ENCODE measurements around the gene OTUB1. TPM values are rescaled to one million over a fixed set of nuclear protein-coding genes. Genes with fewer than 3 reads are reported as not detected.

OTUB1 gene
- total RNA-seq, 2 donors from 2014 or later: 37.7 to 85.6 TPM

DNA sequence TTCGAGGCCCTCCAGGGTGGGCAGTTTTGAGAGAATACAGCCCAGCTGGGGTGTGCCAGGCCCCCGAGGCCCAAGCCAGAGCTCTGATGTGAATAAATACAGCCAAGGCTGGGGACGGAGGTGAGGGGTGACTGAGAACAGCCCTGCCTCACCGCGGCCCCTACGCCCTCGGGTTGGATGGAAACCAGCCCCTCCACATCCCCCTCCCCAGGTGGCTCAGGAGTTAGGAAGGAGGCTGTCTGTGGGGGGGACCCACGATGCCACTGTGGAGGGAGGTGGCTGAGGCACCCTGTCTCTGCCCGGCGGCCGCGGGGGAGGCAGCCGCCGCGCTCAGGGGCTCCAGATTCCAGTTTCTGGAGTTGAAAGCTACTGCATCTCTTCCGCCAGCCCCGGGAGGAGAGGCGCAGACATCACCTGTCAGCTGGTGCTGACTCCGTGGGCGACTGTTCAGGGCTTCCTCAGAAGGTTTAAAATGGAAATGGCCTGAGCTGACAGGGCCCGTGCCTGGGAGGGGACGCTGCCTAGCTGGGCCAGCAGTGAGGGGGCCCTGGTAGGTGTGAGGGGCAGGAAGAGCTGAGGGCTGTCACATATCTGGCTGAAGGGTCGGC, 50.9 kb downstream of the OTUB1 start:
- no peak overlapping the region for H3K27ac ChIP-seq
- DNase-seq (ENCODE audit: low spot score) (no peak), ATAC-seq (ENCODE audit: insufficient number of reproducible peaks, low FRiP score, low read depth) (no peak)
- H3K4me3 ChIP-seq: peak overlapping the region; percentile 71
- no peaks in the 10 kb centered on the region for H3K9me3 ChIP-seq
- peaks cover 9 to 19% of the 10 kb centered on the region in 2 donors for H3K4me1 ChIP-seq (ENCODE audit: control insufficient read depth in 1 of 2, low read depth in 2 of 2)
- H3K27me3 ChIP-seq (replicated peaks; ENCODE audit: insufficient read depth): no peaks in the 10 kb centered on the region
- TF ChIP-seq, protein P1, sequence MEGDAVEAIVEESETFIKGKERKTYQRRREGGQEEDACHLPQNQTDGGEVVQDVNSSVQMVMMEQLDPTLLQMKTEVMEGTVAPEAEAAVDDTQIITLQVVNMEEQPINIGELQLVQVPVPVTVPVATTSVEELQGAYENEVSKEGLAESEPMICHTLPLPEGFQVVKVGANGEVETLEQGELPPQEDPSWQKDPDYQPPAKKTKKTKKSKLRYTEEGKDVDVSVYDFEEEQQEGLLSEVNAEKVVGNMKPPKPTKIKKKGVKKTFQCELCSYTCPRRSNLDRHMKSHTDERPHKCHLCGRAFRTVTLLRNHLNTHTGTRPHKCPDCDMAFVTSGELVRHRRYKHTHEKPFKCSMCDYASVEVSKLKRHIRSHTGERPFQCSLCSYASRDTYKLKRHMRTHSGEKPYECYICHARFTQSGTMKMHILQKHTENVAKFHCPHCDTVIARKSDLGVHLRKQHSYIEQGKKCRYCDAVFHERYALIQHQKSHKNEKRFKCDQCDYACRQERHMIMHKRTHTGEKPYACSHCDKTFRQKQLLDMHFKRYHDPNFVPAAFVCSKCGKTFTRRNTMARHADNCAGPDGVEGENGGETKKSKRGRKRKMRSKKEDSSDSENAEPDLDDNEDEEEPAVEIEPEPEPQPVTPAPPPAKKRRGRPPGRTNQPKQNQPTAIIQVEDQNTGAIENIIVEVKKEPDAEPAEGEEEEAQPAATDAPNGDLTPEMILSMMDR (IDR thresholded peaks at IDR 0.05): no peak
- no peaks in the 10 kb centered on the region for H3K36me3 ChIP-seq

DNA sequence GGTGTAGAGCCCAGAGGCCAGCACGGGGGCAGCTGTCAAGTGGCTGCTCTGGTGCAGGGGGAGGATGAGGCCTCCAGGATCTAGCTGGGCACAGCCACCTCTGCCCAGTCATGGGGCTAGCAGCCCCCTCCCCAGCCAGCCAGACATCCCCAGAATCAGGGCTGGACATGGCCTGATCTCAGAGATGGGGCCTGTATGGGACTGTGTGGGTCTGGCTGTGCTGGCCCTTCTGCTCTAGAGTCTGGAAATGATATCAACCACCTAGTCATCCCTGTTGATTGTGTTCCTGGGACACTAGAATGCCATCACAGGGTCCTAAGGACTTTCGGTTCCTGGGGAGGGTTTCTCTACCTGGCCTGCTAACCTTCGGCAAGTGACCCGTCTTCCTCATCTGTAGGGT, 52.3 kb downstream of the OTUB1 start:
- ATAC-seq (ENCODE audit: insufficient number of reproducible peaks, low FRiP score, low read depth): no peak
- DNase-seq (ENCODE audit: low spot score): no peak
- Histone ChIP-seq H3K27me3 (replicated peaks; ENCODE audit: insufficient read depth) (no peaks in the 10 kb centered on the region), H3K9me3 (no peaks in the 10 kb centered on the region), H3K4me3 (no peak overlapping the region), H3K27ac (no peak overlapping the region), H3K36me3 (no peaks in the 10 kb centered on the region), H3K4me1 (ENCODE audit: control insufficient read depth in 1 of 2, low read depth in 2 of 2) (peaks cover 9 to 19% of the 10 kb centered on the region in 2 donors)
- TF ChIP-seq, protein P1 (IDR thresholded peaks at IDR 0.05): no peak

DNA sequence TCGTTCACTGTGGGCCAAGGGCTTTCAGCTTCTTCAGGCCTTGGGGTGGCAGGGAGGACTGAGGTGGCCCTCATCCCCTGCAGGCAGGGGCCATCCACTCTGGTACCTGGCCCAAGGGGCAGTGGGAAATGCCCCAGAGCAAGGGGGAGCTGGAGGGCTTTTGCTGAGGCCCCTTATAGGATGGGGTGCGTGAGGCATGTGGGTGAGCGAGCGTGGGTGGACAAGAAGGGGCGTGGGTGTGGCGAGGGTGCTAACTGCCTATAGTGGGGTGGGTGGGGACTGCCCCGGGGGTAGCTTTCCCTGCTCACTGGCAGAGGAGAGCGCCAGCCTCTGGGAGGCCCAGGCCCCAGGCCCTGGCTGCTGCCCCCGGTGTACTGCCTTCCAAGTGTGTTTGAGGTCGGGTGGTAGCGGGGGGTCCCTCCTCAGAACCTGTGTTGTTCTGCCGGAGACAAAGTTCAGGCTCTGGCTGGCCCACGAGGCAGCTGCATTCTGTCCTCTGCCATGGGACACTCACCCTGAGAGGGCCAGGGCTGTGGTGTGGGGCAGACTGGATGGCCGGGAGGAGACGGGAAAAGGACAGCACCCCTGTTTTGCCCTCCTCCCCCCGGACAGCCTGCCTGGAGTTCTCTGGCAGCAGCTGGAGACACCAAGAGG, 52.9 kb downstream of the OTUB1 start:
- DNase-seq (ENCODE audit: low spot score) (no peak), ATAC-seq (ENCODE audit: insufficient number of reproducible peaks, low FRiP score, low read depth) (no peak)
- no peaks in the 10 kb centered on the region for H3K9me3 ChIP-seq
- no peak overlapping the region for H3K27ac ChIP-seq
- TF ChIP-seq, protein P1 (IDR thresholded peaks at IDR 0.05): no peak
- no peaks in the 10 kb centered on the region for H3K36me3 ChIP-seq
- no peak overlapping the region for H3K4me3 ChIP-seq
- no peaks in the 10 kb centered on the region for H3K27me3 ChIP-seq (replicated peaks; ENCODE audit: insufficient read depth)
- H3K4me1 ChIP-seq (ENCODE audit: control insufficient read depth in 1 of 2, low read depth in 2 of 2): peaks cover 9 to 19% of the 10 kb centered on the region in 2 donors

DNA sequence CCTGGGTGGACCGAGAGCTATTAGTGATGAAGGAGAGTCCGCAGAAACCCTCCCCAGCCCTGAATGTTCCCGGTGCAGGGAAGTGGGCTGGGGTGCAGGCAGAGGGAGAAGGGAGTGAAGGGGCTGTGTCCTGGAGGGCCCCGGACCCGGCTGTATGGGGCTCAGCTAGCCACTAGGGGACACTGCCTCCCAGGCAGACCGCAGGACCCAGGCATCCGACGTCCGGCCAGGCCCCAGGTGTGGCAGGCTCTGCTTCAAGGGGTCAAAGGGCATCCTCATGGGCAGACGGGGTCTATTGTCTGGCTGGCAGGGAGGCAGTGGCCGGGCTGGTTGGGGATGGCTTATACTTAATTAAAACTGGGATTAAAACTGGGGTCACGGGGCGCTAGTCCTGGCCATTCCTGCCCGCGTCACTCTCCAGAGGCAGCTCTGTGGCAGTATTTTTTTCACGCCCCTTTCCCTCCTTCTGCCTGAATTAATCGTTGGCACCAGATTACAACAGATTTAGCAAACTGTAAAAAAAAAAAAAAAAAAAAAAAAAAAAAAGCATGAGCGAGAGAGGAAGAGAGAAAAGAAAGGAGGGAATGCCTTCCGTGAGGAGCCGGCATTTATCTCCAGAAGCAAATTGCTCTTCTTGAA, 54.6 kb downstream of the OTUB1 start:
- no peaks in the 10 kb centered on the region for H3K36me3 ChIP-seq
- H3K4me3 ChIP-seq: no peak overlapping the region
- TF ChIP-seq, protein P1 (IDR thresholded peaks at IDR 0.05): no peak
- H3K4me1 ChIP-seq (ENCODE audit: control insufficient read depth in 1 of 2, low read depth in 2 of 2): peaks cover 9 to 13% of the 10 kb centered on the region in 2 donors
- ATAC-seq (ENCODE audit: insufficient number of reproducible peaks, low FRiP score, low read depth) (no peak), DNase-seq (ENCODE audit: low spot score) (no peak)
- no peaks in the 10 kb centered on the region for H3K27me3 ChIP-seq (replicated peaks; ENCODE audit: insufficient read depth)
- H3K27ac ChIP-seq: no peak overlapping the region
- H3K9me3 ChIP-seq: no peaks in the 10 kb centered on the region

DNA sequence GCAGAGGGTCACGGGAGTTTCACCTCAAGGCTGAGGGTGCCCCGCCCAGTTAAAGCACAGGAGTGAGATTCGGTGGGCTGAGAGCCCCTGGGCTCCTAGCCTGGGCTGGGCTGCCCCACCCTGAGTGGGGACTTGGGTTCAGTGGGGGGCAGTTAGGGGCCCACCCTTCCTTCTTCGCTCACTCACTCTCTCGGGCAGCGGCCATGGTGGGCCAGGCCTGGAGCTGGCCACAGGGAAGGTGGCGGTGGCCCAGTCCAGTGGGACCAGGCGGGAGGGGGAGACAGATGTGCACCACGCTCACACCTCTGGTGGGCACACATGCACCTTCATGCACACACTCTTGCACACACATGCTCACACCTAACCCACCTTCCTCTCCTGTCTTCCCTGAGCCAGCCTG, 55.6 kb downstream of the OTUB1 start:
- no peak for DNase-seq (ENCODE audit: low spot score)
- no peak overlapping the region for H3K27ac ChIP-seq
- no peaks in the 10 kb centered on the region for H3K9me3 ChIP-seq
- ATAC-seq (ENCODE audit: insufficient number of reproducible peaks, low FRiP score, low read depth): no peak
- TF ChIP-seq, protein P1 (IDR thresholded peaks at IDR 0.05): no peak
- no peaks in the 10 kb centered on the region for H3K36me3 ChIP-seq
- H3K27me3 ChIP-seq (replicated peaks; ENCODE audit: insufficient read depth): no peaks in the 10 kb centered on the region
- H3K4me3 ChIP-seq: no peak overlapping the region
- H3K4me1 ChIP-seq (ENCODE audit: control insufficient read depth in 1 of 2, low read depth in 2 of 2): peaks cover under 1 to 3% of the 10 kb centered on the region in 2 donors

Data from thoracic aorta (tissue), 2 donors.